HG03060 (cell line): Measurements from ENCODE around the gene CCS.

Source experiments
- ATAC-seq: cut with Tn5 transposase; IDR thresholded peaks from one replicate; pipeline ENCODE4 v1.9.1; 2021; ENCODE audit warnings: low read depth, moderate number of reproducible peaks; ENCODE audit not compliant: unreplicated experiment

The CCS gene

GRCh38 chr11:66652651-66653050 is 59.7 kb downstream of the CCS start:
- no peak for ATAC-seq

GRCh38 chr11:66653123-66653522 is 60.1 kb downstream of the CCS start:
- no peak for ATAC-seq
